ENCODE data around the gene ACTL9.

DNA sequence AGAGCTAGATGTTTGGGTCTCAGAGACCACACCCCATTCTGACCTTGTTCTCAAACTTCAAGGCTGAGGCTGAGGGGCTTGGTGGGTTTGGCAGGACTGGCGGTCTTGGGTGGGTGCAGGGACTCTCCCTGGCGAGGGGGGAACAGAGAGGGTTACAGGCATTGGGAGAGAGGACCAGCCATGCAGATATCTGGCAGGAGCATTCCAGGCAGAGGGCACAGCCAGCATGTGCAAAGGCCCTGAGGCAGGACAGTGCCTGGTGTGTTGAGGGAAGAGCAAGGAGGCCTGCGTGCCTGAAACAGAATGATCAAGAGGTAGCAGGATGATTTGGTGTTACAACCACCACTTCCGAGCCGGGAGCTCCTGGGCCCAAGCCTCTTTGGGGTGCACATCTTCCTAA, 40.7 kb downstream of the ACTL9 start:
- TF ChIP-seq EP300 (IDR thresholded peaks at IDR 0.05) (no peak), POLR2A (IDR thresholded peaks at IDR 0.05) (no peak)
- TF ChIP-seq, protein P1, sequence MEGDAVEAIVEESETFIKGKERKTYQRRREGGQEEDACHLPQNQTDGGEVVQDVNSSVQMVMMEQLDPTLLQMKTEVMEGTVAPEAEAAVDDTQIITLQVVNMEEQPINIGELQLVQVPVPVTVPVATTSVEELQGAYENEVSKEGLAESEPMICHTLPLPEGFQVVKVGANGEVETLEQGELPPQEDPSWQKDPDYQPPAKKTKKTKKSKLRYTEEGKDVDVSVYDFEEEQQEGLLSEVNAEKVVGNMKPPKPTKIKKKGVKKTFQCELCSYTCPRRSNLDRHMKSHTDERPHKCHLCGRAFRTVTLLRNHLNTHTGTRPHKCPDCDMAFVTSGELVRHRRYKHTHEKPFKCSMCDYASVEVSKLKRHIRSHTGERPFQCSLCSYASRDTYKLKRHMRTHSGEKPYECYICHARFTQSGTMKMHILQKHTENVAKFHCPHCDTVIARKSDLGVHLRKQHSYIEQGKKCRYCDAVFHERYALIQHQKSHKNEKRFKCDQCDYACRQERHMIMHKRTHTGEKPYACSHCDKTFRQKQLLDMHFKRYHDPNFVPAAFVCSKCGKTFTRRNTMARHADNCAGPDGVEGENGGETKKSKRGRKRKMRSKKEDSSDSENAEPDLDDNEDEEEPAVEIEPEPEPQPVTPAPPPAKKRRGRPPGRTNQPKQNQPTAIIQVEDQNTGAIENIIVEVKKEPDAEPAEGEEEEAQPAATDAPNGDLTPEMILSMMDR (IDR thresholded peaks at IDR 0.05), result no peak
